ENCODE data around the gene BAHD1.
"Not testable (repeated sequence)": the region's sequence is repeated elsewhere in the genome, so short reads cannot be mapped to it uniquely, and the experiment has no call there.

Gene BAHD1

DNA sequence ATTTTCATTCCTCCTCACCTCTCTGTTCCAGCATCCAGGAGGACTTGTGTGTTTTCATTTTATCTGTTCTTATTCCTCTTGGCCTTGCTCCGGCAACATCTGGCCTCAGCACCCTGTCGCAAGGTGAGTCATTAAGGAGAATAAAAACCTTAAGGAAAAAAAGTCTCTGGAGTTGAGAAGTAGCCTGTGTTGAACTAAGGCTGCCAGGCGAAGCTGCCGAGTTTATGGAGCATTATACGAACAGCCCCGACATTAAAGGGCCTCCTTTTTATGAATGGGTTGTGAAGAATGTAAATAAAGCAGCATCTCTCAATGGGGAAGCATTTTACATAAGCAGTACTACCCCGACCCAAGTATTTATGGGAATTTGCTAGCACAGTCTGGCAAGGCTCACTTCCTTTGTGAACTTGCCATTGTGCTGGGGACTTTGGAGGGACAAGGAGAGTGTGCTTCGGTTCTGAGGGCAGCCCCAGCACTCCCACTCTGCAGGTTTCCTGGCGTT lies 4.7 kb downstream of the BAHD1 start:
- no peak for DNase-seq (ENCODE audit: low read depth in 2 of 2, low spot score in 1 of 2)

DNA sequence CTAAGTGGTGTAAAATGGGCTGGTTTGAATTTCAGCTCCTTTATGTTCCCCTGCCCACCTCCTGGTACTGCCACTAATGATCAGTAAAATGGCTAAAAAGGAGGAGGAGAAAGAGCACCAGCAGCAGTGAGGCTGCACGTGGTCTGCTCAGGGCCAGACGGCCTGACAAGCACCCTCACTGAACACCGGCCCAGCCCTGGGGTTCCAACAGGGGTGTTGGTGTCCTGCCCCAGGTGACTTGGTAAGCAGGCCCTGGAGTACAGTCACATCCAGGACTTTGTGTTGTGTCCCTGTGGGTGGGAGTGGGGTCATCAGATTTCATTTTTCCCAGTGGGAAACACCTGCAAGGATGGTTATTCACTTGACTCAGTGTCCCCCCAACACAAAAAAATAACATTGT lies 5.4 kb downstream of the BAHD1 start:
- no peak for DNase-seq (ENCODE audit: low read depth in 2 of 2, low spot score in 1 of 2)

DNA sequence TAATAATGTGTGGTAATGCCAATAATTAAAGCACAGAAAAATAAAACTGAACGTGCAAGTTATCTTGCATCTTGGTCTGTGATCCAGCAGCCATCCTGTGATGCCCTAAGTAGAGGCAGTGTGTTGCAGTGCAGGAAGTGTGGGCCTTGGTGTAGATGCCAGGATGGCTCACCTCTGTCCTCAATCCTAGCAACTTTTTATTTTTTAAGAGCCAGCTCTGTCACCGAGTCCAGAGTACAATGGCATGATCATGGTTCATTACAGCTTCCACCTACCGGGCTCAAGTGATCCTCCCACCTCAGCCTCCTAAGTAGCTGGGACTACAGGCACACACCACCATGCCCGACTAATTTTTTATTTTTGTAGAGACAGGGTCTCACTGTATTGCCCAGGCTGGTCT lies 7.6 kb downstream of the BAHD1 start:
- DNase-seq (ENCODE audit: low read depth in 2 of 2, low spot score in 1 of 2): no peak

DNA sequence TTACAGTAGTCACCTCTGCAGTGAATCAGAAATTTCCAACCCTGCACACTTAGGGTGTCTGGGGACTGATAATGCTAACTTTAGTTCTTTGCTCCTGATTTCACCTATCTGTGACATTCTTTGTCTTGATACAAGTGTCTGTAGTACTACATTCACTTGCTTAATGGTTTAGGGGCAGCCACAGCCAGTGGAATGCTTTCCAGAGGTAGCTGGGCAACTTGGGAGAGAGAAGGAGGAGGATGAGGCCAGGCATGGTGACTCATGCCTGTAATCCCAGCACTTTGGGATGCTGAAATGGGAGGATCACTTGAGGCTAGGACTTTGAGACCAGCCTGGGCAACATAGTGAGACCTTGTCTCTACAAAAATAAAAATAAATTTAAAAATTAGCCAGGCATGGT lies 8.5 kb downstream of the BAHD1 start:
- no peak for DNase-seq (ENCODE audit: low read depth in 2 of 2, low spot score in 1 of 2)

DNA sequence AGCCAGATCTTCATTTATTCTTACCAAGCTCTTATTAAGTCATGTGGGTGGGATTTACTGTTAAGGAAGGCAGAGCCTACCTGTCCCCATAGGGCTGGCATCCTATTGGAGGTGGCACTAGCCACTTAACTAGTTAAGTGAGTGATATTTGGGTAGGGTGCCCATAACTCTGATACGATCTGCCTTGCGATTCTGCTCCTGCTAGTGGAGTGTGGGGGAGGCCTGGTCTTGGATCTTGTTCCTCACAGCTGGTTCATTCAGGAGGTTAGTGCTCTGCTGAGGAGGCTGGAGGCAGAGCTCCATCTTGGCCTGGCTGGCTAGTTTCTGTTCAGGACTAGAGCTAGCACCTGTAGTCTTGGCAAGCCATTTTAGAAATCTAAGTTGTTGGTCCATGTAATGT lies 9.3 kb downstream of the BAHD1 start:
- no peak for DNase-seq (ENCODE audit: low read depth in 2 of 2, low spot score in 1 of 2)

DNA sequence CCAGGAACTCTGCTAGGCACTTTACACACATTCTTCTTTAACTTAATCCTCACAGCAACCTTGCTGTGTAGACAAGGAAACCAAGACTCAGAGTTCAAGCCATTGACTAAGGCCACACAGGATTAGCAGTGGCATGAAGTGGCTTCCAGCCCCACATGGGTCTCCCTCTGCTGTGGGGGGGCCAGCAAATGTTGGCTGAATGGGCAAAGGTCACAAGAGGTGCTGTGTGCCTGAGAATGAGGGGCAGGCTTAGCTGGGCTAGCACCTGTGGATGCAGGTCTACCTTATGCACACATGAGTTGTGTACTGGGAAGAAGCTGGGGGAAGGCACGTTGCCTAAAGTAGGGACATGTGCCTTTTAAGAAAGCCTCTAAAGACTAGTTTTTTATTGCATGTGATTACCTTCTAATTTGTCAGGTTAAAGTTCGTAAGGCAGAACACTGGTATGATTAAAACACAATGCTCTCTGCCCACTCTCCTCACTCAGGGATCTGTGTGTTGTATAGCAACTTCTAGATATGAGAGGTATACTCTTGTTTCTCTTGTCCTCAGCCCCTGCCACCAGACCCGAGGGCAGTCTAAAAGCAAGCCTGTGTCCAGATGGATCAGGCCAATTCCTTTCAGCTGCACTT lies 10.9 kb downstream of the BAHD1 start:
- DNase-seq (ENCODE audit: low read depth in 2 of 2, low spot score in 1 of 2): no peak

DNA sequence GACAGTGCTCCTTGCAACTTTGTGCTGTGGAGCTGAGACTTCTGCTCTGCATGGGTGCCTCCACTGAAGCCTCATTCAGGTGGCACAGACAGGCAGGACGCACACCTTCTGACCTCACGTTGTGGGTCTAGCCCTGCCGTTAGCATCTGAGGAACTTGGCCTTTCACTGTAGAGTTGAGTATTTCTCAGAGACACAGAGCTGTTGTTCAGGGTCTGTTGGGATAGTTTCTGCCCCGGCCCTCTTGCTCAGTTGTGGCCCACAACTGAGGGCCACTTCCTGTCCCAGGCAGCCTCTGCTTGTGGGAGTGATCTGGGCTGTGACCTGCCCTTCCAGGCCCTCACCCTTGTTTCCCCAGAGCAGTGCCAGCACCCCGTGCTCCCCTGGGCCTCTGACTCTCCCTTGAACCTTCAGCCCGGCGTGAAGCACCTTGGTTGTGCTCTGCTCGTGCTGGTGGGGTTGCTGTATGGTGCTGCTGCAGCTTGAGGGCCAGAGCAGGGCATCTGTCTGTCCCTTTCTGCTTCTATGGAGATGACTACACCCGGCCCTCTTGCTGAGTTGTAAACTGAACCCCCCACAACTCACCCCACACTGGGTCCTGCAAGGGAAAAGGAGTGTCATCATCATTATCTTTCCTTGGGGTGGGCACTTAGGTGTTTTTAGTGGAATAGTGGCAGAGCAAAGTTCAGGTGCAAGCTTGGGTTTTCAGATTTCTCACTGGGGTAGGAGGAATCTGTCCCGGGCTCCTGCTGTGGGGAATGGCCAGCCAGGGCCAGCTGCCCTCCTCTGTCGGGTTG lies 11.7 kb downstream of the BAHD1 start:
- DNase-seq (ENCODE audit: low read depth in 2 of 2, low spot score in 1 of 2): no peak

DNA sequence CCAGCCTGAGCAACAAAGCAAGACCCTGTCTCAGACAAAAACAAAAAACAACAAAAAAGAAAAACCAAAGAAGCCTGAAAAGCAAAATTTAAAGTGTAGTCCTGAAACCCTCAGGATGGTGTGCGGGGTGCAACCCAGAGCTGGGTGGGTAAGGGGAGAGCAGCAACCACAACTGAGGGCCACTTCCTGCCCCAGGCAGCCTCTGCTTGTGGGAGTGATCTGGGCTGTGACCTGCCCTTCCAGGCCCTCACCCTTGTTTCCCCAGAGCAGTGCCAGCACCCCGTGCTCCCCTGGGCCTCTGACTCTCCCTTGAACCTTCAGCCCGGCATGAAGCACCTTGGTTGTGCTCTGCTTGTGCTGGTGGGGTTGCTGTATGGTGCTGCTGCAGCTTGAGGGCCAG lies 13.2 kb downstream of the BAHD1 start:
- not testable (repeated sequence) for DNase-seq (ENCODE audit: low read depth in 2 of 2, low spot score in 1 of 2)

DNA sequence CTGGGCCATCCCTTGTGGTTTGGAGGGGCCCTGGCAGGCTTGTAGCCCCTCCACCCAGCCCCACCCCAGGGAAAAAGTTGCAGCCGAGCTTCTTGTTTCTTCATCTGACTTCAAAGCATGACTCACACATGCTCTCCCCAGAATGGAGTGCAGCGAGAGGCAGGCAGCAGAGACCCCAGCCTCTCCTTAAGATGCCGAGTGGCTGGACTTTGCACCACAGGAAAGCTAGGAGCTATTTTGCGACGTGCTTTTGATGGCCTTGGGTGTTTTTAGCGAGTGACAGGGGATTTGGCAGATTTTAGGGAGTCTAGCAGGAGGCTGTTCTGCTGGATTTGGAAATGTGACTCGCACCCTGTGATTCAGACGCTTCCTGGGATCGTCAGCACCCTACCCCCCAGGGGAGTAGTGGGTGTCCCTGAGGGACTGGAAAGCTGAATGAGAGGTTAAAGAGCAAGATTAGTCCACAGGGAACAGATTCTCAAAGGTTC lies 14.2 kb downstream of the BAHD1 start:
- DNase-seq (ENCODE audit: low read depth in 2 of 2, low spot score in 1 of 2): no peak

DNA sequence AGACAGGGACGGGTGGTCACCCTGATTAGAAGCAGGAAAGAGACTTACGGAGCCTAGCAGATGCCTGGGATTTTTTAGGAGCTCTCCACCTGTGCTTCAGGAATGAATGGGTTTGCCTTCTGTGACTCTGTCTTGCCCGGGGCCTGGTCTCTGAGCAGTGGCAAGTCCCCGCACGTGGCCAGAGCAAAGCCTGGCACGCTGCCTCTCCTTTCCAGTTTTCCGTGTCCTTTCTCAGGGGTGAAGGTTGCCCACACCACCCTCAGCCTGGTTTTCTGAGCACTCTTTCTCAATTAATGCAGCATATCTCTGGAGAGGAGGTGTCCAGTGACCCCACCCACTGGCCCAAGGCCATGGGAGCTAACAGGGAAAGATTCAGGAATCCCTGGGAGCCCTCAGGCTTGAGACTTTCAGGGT lies 15.6 kb downstream of the BAHD1 start:
- DNase-seq (ENCODE audit: low read depth in 2 of 2, low spot score in 1 of 2): no peak

DNA sequence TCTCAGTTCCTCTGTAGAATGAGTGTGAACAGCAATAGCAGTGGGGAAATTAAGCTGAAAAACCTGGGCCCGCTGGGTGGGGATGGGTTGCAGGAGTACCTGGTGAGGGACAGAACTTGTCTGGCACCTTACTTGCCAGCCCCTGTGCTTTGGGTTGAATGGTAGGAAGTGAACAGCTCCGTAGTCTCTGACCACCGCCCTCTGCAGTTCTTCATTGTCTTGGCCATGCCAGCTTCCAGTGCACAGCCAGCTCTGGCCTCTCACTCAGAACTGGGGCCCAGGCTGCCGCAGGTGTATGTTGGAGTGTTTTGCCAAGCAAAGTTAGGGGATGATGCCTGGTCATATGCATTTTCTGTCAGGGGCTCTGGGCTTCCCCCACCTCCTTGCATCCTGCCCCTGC lies 16.0 kb downstream of the BAHD1 start:
- DNase-seq (ENCODE audit: low read depth in 2 of 2, low spot score in 1 of 2): no peak

DNA sequence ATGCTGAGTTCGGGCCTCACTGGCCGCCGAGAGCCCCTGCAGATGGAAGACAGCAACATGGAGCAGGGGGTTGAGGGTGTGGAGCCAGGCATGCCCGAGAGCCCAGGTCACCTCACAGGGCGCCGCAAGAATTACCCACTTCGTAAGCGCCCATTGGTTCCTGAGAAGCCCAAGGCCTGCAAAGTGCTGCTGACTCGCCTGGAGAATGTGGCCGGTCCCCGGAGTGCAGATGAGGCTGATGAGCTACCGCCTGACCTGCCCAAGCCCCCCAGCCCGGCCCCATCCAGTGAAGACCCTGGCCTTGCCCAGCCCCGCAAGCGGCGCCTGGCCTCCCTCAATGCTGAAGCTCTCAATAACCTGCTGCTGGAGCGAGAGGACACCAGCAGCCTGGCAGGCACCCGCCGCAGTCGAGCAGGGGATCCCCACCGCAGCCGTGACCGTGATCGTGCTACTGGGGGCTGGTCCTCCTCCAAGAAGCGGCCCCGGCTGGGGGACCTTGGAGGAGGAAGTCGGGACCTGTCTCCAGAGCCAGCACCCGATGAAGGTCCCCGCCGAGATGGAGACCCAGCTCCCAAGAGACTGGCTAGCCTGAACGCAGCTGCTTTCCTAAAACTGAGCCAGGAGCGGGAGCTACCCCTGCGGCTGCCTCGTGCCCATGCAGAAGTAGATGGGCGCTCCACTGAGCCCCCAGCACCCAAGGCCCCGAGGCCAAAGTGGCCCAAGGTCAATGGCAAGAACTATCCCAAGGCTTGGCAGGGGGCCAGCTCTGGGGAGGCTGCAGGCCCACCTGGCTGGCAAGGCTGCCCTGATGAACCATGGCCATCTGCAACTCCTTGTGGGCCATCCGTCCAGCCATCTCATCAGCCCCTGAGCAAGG lies 18.0 kb downstream of the BAHD1 start:
- no peak for DNase-seq (ENCODE audit: low read depth in 2 of 2, low spot score in 1 of 2)

DNA sequence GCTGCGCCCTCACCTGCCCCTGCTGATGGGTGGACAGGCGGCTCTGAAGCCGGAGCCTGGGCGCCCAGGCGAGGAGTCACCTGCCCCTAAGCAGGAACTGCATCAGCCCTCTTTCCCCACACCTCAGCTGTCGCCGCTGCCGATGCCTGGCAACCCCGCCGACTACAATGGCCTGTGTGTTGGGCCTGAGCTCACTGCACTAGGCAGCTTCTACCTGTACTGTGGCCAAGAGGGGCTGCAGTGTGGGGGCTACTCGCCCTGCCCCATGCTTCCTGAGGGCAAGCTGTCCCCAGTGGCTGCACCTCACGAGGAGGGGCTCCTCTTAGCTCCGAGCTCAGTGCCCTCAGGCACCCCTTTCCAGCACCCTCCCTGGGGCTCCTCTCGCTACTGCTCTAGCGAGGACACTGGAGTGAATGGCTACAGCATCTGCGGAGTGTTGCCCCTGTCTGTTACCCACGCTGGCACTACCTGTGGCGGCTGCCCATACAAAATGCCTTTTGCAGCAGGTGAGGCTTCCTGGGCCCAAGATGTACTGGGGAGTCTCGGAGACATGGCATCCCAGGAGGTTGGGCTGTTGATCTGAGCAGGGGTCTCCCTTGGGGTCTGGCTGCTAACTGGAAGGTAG lies 18.8 kb downstream of the BAHD1 start:
- DNase-seq (ENCODE audit: low read depth in 2 of 2, low spot score in 1 of 2): no peak

DNA sequence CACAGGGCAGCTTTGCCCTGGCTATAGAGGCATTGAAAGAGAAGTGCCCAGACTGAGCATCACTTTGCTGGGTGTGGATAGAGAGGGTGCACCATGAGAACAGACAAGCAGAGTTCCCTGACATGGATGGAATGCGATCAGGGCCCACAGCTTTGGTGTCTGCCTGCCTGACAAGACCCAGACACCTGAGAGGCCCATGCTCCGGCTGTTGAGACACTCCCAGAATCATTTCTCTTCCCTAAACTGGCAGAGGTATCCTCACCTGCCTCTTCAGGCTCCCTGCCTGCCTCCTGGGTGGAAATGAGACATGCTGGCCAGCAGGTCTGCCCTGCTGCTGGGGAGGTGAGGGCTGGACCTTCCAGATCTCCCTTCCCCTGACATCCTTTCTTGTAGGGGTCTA lies 19.7 kb downstream of the BAHD1 start:
- no peak for DNase-seq (ENCODE audit: low read depth in 2 of 2, low spot score in 1 of 2)

DNA sequence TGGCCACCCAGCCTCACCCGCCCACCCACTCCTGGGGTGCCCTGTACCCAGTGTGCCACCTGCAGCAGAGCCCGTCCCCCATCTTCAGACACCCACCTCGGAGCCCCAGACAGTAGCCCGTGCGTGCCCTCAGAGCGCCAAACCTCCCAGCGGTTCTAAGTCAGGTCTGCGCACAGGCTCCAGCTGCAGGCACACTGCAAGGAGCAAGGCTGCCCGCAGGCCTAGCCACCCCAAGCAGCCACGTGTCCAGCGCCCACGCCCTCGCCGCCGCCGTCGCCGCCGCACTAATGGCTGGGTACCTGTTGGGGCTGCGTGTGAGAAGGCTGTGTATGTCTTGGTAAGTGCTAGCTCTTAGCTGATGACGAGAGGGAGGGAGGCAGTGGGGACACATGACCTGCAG lies 21.2 kb downstream of the BAHD1 start:
- no peak for DNase-seq (ENCODE audit: low read depth in 2 of 2, low spot score in 1 of 2)

DNA sequence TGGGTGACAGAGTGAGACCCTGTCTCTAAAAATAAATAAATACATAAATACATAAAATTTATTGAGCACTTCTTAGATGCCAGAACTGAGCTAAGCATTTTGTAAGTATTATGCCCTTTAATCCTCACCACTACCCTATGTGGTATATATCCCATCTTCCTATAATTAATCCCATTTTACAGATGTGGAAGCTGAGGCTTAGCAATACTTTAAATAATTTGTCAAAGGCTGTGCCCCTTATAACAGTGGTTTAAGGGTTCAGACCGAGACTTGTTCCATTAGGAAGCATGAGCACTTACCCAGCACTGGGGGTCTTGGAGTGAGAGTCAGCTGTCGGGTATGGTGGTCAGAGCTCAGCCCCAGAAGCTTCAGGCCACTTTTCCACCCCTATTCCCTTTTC lies 22.5 kb downstream of the BAHD1 start:
- DNase-seq (ENCODE audit: low read depth in 2 of 2, low spot score in 1 of 2): no peak

DNA sequence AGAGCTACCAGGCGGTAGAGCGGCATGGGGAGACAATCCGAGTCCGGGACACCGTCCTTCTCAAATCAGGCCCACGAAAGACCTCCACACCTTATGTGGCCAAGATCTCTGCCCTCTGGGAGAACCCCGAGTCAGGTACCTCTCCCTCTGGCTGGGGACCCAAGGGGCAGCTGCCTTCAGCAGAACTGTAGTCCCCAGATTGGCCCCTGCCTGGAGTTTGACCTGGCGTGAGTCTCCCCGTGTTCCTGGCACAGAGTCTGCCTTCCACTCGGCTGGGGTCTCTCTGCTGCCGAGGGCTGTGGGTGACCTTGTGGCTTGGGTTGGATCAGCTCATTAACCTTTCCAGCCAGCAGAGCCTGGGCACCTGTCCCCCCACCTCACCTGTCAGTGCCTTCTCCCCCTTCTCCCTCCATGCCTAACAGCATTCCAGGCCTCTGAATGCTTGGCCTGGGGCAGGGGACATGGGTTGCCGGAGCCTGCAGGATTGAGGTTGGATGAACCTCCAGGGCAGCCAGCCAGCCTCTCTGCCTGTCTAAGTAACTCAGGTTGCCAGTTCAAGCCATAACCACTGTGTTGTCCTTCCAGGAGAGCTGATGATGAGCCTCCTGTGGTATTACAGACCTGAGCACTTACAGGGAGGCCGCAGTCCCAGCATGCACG lies 23.3 kb downstream of the BAHD1 start:
- DNase-seq (ENCODE audit: low read depth in 2 of 2, low spot score in 1 of 2): no peak

DNA sequence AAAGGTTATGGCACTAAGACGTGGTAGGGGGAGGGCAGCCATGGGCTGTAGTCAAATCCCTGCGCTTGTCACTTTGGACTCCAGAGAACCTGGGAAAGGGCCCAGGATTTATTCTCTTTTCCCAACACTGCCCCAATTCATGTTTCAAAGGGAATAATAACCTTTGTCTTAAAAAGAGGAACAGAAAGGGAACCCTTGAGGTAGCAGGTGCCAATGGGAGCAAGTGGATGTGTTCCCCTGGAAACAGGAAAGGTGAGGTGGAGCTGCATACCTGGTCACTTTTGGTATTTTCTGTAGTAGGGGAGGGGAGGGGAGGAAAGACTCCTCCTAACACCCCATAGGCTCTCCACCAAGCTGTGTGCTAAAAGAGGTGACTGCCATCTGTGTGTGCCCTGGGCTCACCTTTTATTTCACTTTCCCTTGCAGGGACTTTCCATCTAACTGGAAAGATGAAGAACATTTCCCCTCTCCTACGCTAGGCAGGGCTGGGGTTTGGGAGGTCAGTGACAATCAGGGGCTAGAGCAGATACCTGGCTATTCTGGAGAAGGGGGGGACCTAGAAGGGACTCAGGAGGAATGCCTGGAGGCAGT lies 23.9 kb downstream of the BAHD1 start:
- no peak for DNase-seq (ENCODE audit: low read depth in 2 of 2, low spot score in 1 of 2)

DNA sequence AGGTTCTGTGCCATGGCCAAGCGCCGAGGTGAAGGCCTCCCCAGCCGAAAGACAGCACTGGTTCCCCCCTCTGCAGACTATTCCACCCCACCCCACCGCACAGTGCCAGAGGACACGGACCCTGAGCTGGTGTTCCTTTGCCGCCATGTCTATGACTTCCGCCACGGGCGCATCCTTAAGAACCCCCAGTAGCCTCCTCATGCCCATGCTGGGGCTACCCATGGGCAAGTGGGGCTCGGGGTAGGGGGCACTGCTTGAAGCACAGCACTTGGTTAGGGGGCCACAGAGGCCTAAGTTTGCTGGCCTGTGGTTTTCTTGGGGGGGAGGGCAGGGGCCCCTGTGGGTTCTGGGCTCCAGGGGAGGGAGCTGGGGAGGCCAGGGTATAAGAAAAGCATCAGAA lies 25.2 kb downstream of the BAHD1 start:
- no peak for DNase-seq (ENCODE audit: low read depth in 2 of 2, low spot score in 1 of 2)

Data from stimulated activated CD8-positive, alpha-beta memory T cell treated with anti-CD3 and anti-CD28 coated beads, Interleukin-4, amount 100 ng/mL, for 1 hour (primary cell).